K562 (cell line): ENCODE measurements around the gene NPEPPS. TPM values are rescaled to one million over a fixed set of nuclear protein-coding genes. Genes with fewer than 3 reads are reported as not detected.

Experiments
- ARHGAP35 ChIP-seq: fragments of 450-650 bp; IDR thresholded peaks from 2 replicates; pipeline ENCODE4 v1.6.1; 2018; ENCODE audit not compliant: partially characterized antibody
- BRCA1 ChIP-seq, 2 experiments: fragments of 450-650 bp in 1 of 2; sonication (generic) in 1 of 2; formaldehyde crosslinking in 1 of 2; IDR thresholded peaks; 2 replicates each; pipeline versions ENCODE4 v1.5.0 to v1.6.1; 2017 to 2020; ENCODE audit warnings: mild to moderate bottlenecking in 1 of 2, missing genetic modification reagents in 1 of 2
- C11orf30 ChIP-seq: fragments of 450-650 bp; IDR thresholded peaks from 2 replicates; pipeline ENCODE4 v1.6.1; 2016; ENCODE audit warnings: low read depth, mild to moderate bottlenecking
- CREM ChIP-seq: IDR thresholded peaks from 2 replicates; pipeline ENCODE4 v1.6.1; 2014; ENCODE audit warnings: antibody characterized with exemption, low read depth
- CTCFL ChIP-seq: IDR thresholded peaks from 2 replicates; pipeline ENCODE4 v1.6.1; 2011; ENCODE audit warnings: borderline replicate concordance, low read depth, mild to moderate bottlenecking, moderate library complexity, low read length; ENCODE audit not compliant: insufficient read depth, poor library complexity, severe bottlenecking
- MAFG ChIP-seq: fragments of 450-650 bp; conservative IDR thresholded peaks from 2 replicates; pipeline ENCODE4 v1.6.1; 2016; ENCODE audit warnings: missing genetic modification characterization, missing compliant biosample characterization
- MEIS2 ChIP-seq: fragments of 450-650 bp; IDR thresholded peaks from 2 replicates; pipeline ENCODE4 v1.6.1; 2014; ENCODE audit warnings: mild to moderate bottlenecking; ENCODE audit not compliant: partially characterized antibody
- MYC ChIP-seq, 2 experiments: fragments of 250-450 bp in 1 of 2; sonication (Bioruptor Pico) in 1 of 2; IDR thresholded peaks; 2 replicates each; pipeline versions ENCODE4 v1.5.1 to v1.6.1; 2012 to 2021; ENCODE audit warnings: low read depth in 2 of 2, borderline replicate concordance in 1 of 2, improper control_type of control experiment in 1 of 2, low read length in 1 of 2, mild to moderate bottlenecking in 1 of 2, moderate library complexity in 1 of 2
- RFX7 ChIP-seq: fragments of 250-450 bp; sonication (Bioruptor Pico); IDR thresholded peaks from 2 replicates; pipeline ENCODE4 v1.5.1; 2021; ENCODE audit warnings: mild to moderate bottlenecking
- ZBTB1 ChIP-seq: sonication (generic); formaldehyde crosslinking; IDR thresholded peaks from 2 replicates; pipeline ENCODE4 v1.8.1; 2023; ENCODE audit warnings: missing genetic modification reagents, low read depth, mild to moderate bottlenecking, borderline replicate concordance
- polyA plus RNA-seq, 8 experiments: library from polyadenylated mRNA; depleted of rRNA in 4 of 8; stranded (reverse) in 5 of 8; unstranded in 3 of 8; fragments of >200 nt; fragmentation: Nextera tagmentation in 2 of 8; fragmentation: Illumina TruSeq in 1 of 8; extraction: Ambion mirVana in 2 of 8; extraction: Trizol in 1 of 8; gene quantifications; 2 replicates each; pipeline versions ENCODE4 v1.2.1 to v1.2.3, GENCODE V29; 2011 to 2014; ENCODE audit warnings: inconsistent platforms in 1 of 8, missing spikeins in 1 of 8
- total RNA-seq, 7 experiments: library from RNA; depleted of rRNA in 6 of 7; stranded (reverse); fragments of >200 nt in 6 of 7; fragmentation: Illumina TruSeq in 2 of 7; extraction: Trizol in 2 of 7; gene quantifications; 2 replicates each; pipeline versions ENCODE4 v1.2.1 to v1.2.3, GENCODE V29; 2011 to 2021; ENCODE audit warnings: low replicate concordance in 1 of 7
- TF ChIP-seq, protein P1 (sequence below): sonication (generic); formaldehyde crosslinking; IDR thresholded peaks from 2 replicates; pipeline ENCODE4 v1.8.0; 2022; ENCODE audit warnings: mild to moderate bottlenecking, missing genetic modification reagents
- TF ChIP-seq, protein P2 (sequence below), 3 experiments: IDR thresholded peaks in 2 of 3; conservative IDR thresholded peaks in 1 of 3; 2 replicates each; pipeline ENCODE4 v1.5.1; 2011 to 2012; ENCODE audit warnings: low read length in 3 of 3, mild to moderate bottlenecking in 3 of 3, control low read depth in 2 of 3, improper control_type of control experiment in 1 of 3, inconsistent platforms in 1 of 3, low read depth in 1 of 3, mixed read lengths in 1 of 3, moderate library complexity in 1 of 3; ENCODE audit not compliant: insufficient read depth in 2 of 3
- TF ChIP-seq, protein P3 (sequence below): fragments of 450-650 bp; formaldehyde crosslinking; IDR thresholded peaks from 2 replicates; pipeline ENCODE4 v1.4.0; 2020; ENCODE audit warnings: mild to moderate bottlenecking, moderate library complexity
- TF ChIP-seq, protein P4 (sequence below): fragments of 450-650 bp; formaldehyde crosslinking; IDR thresholded peaks from 2 replicates; pipeline ENCODE4 v1.4.0; 2020; ENCODE audit warnings: mild to moderate bottlenecking, moderate library complexity

NPEPPS gene
- total and polyA plus RNA-seq, 9 of the 15 experiments (the other 6 are each of a cell fraction or from before 2014, with no cell fraction given) = 21.4 to 108 (median 46.0) TPM

- TF ChIP-seq, protein P1, sequence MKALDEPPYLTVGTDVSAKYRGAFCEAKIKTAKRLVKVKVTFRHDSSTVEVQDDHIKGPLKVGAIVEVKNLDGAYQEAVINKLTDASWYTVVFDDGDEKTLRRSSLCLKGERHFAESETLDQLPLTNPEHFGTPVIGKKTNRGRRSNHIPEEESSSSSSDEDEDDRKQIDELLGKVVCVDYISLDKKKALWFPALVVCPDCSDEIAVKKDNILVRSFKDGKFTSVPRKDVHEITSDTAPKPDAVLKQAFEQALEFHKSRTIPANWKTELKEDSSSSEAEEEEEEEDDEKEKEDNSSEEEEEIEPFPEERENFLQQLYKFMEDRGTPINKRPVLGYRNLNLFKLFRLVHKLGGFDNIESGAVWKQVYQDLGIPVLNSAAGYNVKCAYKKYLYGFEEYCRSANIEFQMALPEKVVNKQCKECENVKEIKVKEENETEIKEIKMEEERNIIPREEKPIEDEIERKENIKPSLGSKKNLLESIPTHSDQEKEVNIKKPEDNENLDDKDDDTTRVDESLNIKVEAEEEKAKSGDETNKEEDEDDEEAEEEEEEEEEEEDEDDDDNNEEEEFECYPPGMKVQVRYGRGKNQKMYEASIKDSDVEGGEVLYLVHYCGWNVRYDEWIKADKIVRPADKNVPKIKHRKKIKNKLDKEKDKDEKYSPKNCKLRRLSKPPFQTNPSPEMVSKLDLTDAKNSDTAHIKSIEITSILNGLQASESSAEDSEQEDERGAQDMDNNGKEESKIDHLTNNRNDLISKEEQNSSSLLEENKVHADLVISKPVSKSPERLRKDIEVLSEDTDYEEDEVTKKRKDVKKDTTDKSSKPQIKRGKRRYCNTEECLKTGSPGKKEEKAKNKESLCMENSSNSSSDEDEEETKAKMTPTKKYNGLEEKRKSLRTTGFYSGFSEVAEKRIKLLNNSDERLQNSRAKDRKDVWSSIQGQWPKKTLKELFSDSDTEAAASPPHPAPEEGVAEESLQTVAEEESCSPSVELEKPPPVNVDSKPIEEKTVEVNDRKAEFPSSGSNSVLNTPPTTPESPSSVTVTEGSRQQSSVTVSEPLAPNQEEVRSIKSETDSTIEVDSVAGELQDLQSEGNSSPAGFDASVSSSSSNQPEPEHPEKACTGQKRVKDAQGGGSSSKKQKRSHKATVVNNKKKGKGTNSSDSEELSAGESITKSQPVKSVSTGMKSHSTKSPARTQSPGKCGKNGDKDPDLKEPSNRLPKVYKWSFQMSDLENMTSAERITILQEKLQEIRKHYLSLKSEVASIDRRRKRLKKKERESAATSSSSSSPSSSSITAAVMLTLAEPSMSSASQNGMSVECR (CRISPR knock-in tag) = no peak
- TF ChIP-seq C11orf30 (no peak), ZBTB1 (CRISPR knock-in tag) (no peak), MAFG (no peak), BRCA1 (IDR thresholded peaks at IDR 0.05) (no peak), BRCA1 (CRISPR knock-in tag; IDR thresholded peaks at IDR 0.05) (no peak), MYC (IDR thresholded peaks at IDR 0.05; ENCODE audit: low read depth, low read length) (no peak), MYC (CRISPR knock-in tag; IDR thresholded peaks at IDR 0.05; ENCODE audit: borderline replicate concordance, low read depth) (no peak), CTCFL (no peak), MEIS2 (peak; percentile 60), ARHGAP35 (no peak), RFX7 (CRISPR knock-in tag) (no peak), CREM (0 out of 2 replicates have a peak, but pooled peaks have one; percentile 14)
- TF ChIP-seq, protein P2, sequence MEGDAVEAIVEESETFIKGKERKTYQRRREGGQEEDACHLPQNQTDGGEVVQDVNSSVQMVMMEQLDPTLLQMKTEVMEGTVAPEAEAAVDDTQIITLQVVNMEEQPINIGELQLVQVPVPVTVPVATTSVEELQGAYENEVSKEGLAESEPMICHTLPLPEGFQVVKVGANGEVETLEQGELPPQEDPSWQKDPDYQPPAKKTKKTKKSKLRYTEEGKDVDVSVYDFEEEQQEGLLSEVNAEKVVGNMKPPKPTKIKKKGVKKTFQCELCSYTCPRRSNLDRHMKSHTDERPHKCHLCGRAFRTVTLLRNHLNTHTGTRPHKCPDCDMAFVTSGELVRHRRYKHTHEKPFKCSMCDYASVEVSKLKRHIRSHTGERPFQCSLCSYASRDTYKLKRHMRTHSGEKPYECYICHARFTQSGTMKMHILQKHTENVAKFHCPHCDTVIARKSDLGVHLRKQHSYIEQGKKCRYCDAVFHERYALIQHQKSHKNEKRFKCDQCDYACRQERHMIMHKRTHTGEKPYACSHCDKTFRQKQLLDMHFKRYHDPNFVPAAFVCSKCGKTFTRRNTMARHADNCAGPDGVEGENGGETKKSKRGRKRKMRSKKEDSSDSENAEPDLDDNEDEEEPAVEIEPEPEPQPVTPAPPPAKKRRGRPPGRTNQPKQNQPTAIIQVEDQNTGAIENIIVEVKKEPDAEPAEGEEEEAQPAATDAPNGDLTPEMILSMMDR (IDR thresholded peaks at IDR 0.05 in 2 of 3, conservative IDR thresholded peaks at IDR 0.05 in 1 of 3; ENCODE audit: insufficient read depth in 2 of 3, low read depth in 1 of 3, low read length in 3 of 3) = peak; percentile 62 to 72 (median 70)
- TF ChIP-seq, protein P3, sequence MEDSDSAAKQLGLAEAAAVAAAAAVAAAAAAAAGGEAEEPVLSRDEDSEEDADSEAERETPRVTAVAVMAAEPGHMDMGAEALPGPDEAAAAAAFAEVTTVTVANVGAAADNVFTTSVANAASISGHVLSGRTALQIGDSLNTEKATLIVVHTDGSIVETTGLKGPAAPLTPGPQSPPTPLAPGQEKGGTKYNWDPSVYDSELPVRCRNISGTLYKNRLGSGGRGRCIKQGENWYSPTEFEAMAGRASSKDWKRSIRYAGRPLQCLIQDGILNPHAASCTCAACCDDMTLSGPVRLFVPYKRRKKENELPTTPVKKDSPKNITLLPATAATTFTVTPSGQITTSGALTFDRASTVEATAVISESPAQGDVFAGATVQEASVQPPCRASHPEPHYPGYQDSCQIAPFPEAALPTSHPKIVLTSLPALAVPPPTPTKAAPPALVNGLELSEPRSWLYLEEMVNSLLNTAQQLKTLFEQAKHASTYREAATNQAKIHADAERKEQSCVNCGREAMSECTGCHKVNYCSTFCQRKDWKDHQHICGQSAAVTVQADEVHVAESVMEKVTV (CRISPR knock-in tag) = 0 out of 2 replicates have a peak, but pooled peaks have one; percentile 18
- TF ChIP-seq, protein P4, sequence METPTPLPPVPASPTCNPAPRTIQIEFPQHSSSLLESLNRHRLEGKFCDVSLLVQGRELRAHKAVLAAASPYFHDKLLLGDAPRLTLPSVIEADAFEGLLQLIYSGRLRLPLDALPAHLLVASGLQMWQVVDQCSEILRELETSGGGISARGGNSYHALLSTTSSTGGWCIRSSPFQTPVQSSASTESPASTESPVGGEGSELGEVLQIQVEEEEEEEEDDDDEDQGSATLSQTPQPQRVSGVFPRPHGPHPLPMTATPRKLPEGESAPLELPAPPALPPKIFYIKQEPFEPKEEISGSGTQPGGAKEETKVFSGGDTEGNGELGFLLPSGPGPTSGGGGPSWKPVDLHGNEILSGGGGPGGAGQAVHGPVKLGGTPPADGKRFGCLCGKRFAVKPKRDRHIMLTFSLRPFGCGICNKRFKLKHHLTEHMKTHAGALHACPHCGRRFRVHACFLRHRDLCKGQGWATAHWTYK (CRISPR knock-in tag) = no peak
These were observed 133.2 kb downstream of the NPEPPS start (continued) for GRCh38 chr17:47663912-47664623.
